Activated CD4-positive, alpha-beta T cell treated with anti-CD3 and anti-CD28 coated beads, Interleukin-2, Interleukin-4, amounts not matched to agents 100 ng/mL and 50 ng/mL, durations not matched to agents 16 hours and 8 hours (primary cell): ENCODE measurements around the gene TRMO.

ENCODE experiments used
- DNase-seq: peaks from one replicate; pipeline ENCODE4 v3.0.0-alpha.2; 2020; ENCODE audit warnings: low spot score

TRMO gene

DNA sequence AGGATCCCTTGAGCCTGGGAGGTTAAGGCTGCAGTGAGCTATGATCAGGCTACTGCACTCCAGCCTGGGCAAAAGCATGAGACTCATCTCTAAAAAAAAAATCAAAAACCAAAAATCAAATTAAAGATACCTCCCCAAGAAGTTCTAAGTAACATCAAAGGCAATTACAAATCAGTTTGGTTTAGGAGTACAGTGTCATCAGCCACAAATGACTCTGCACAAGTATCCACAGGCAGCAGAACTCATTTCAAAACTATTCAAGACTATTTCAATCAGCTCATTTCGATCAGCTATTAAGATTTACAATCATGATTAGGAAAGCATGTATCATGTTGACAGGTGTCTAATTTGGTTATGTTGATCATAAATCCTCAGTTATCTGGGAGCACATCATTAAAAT, 19.1 kb downstream of the TRMO start:
- peak; percentile 65 for DNase-seq

DNA sequence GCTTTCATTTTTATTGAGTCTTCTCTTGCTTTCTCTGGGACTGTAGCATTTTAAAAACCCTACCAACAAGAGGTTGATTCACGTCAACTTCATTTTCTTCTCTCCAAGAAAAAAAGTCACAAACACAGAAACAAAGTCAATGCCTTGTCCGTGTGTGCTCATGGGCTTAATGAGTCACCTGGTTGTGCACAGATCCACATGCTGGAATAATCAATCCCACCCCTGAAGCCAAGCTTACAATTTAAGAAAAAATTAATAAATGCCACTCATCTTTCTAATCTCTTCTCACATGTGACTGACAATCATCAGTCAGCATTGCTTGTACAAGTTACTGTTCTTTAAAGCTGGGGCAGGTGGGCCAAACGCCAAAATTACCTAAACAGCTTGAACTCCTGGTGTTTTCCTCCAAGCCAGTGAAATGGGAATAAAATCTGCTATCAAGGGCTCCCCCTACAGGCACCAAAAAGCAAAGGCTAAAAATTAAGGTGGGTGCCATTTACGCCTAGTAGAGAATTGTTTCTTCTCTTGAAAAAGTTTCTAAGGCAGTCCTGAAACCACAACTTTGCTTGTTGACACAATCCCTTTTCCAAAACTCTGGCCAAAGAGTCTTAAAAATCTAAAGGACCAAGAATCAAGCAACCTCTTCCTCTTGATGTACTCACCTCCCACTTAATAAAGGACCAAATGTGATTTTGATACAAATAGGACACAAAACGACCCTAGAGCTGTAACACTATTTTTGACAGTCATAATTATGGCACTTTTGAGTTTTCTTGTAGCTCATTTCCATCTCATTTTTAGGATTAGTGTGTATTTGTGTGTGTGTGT, 21.3 kb downstream of the TRMO start:
- DNase-seq = peak; percentile 36

DNA sequence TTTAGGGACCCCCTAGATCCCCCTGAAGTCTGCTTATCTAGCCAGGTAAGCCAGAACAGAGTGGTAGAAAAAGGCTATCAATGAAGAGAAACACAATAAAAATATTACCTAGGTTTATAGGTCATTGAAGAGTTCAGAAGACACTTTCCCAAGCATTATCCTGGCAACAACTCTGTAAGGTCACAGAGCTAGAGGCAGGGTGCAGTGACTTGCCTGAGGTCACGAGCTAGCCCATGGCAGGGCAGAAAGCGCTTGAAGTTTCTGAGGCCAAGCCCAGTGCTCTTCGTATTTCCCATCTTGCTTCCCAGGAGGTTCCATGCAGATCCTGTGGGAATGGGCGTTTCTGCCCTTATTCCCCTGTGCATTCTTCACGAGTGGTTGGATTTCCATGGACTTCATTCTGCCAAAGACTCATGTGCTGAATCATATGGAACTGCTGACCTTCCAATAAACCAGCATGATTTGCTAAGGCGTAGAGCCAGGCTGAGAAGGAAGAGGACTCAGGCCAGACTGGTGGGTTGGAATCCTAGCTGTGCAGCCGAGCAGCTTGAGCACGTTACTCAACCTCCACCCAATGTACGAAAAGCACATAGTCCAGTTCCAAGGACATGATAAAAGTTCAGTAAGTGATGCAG, 22.1 kb downstream of the TRMO start:
- no peak for DNase-seq

DNA sequence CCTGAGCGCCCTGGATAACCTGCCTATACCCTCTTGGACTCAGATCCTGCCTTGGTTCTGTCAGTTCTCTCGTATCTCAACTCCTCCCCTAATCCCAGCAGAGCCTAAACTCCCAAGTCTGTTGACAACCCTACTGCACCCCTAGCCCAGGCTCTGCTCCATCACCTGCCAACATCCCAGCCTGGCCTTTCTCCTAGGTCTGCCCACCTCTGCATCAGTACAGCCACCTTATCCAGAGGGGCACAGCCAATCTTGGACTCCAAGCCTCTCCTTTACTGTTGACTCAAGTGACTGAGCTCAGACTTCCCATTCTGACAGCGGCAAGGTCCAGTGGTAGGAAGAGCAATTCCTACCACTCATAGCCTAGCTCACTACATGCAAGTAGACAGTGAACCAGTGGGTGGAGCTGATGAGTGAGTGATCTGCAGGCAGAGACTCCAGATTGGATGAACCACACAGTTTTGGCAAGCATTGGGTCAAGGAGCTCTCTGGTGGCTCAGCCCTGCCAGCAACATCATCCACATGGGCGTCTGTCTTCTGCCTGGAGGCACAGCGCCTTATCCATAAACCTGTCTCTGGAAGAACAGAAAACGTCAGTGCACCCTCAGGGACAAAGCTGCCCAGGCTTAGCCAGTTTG, 26.5 kb downstream of the TRMO start:
- DNase-seq = no peak

DNA sequence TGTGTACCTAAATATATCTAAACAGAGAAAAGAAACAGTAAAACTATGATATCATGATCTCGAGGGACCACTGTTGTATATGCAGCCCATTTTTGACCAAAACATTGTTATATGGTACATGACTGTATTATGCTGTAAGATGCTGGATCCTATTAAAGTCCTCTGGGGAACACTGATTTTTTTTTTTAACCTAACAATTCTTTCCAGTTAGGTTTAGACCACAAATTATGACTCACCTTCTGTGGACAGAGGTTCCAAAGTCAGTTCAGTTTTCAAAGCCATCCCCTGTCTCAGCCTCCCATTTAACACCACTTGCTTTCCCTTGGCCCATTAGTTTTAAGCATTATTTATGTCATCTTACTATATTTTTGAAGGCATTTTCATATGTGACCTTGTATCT, 27.1 kb downstream of the TRMO start:
- DNase-seq = no peak

DNA sequence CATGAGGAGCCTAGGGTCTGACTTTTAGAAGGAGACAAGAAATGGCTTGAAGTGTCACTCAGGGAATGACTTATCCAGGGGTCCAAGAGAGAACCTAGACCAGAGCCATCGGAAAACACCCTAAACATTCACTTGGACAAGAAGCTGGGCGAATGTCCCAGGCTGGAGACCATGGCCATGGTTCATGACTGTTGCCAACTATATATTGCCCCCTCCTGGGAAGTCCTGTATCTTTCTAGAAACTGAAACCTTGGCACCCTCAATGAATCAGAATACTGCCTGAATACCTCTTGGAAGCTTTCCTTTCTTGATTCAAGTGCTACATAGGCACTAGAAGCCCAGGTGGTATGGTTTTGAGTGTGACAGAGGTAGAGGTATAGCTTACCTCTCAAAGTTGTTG, 29.9 kb downstream of the TRMO start:
- DNase-seq = no peak

DNA sequence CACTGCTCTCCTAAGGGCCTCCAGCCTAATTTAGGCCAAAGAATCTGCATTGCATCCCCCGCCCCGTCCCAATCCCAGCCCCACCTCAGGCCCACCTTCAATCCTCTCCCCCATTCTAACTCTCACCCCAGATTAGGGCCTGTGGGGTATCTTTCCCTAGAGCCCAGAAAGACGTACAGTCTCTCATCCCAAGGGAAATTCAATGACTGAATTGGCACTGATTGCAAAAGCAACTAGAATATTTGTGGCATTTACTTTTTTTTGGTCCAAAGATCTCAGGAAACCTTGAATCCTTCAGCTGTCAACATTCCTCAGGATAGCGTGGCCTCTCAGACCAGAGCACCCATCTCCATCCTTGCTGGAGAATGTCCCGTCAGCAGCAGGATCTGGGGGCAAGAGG, 30.6 kb downstream of the TRMO start:
- no peak for DNase-seq

DNA sequence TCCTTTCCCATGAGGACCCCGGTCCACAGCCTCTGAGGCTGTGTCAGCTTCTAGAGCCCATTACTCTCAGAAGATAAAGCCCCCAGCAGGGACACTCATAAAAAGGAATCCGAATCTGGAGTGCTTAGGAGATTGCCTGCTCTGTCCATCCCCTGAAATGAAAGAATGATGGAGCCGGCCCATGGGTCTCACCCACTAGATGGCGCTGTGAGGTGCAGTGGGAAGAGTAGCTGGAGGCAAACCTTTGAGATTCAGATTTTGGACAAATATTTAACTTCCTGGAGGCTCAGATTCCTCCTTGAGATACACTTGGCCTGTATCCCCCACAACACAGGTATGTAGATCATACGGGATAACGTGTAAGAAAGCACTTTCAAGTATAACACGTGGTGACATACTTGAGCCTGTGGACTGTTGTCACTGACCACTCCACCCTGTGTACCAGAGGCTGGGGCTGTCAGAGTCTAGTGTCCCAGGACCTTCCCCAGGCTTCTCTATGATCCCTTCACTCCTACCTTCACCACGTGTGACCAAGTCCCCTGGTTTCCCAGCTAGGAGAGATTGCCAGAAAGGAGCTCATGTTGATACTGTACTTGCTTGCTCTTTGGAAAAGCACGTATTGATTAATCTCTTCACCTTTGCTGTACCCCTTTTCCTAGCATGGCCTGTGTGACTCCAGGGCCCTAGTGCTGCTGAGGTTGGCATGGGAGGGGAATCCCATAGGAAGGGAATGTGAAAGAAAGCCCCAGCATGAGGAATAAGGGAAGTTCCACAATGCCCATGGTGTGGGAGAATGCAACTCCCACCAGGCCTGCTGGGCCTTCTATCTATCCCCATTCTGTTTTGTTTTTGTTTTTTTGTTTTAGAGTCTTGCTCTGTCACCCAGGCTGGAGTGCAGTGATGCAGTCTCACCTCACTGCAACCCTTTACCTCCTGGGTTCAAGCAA, 32.1 kb downstream of the TRMO start:
- peak; percentile 57 for DNase-seq

DNA sequence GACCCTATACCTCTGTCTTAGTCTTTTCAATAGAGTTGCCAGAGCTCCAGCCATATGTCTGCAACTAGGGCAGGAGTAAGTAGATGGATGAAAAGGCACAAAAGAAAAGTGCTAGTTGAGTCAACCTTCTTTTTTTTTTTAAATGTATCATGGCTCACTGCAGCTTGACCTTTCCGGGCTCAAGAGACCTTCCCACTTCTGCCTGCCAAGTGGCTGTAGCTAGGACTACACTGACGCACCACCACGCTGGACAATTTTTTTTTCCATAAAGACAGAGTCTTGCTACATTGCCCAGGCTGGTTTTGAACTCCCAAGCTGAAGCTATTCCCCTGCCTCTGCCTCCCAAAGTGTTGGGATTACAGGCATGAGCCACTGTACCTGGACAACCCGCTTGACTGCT, 42.0 kb downstream of the TRMO start:
- DNase-seq = no peak

DNA sequence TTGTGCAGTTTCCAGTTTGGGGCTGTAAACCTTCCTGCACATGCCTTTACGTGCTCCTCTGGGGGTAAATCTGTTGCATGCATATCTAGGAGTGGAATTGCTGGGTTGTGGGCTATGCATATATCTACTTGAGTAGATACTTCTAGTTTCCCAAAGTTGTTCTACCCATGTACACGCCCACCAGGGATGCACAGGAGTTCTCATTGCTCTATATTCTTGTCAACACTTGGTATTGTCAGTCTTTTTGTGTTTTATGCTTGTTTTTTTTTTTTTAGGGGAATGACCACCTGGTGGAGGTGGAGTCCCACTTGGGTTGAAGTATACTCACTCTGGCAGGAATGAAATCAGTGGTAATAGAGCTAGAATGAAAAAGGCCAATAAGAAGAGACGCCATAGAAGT, 46.2 kb downstream of the TRMO start:
- DNase-seq = no peak

DNA sequence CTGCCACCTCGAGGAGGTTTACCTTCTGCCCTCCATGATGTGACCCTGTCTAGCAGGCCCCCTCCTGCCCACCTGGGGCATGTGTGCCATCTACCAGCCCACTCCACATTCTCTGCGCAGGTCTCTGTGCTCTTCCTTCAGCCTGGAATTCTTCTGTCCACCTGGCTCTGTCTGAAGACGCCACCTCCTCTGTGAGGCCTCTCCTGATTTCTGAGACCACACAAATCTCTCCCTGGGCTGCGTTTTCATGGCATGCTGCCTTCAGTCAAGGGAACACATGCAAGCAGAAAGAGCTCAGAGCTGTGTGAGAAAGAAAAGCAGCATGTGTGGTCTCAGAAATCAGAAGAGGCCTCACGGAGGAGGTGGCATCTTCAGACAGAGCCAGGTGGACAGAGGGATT, 47.2 kb downstream of the TRMO start:
- no peak for DNase-seq

DNA sequence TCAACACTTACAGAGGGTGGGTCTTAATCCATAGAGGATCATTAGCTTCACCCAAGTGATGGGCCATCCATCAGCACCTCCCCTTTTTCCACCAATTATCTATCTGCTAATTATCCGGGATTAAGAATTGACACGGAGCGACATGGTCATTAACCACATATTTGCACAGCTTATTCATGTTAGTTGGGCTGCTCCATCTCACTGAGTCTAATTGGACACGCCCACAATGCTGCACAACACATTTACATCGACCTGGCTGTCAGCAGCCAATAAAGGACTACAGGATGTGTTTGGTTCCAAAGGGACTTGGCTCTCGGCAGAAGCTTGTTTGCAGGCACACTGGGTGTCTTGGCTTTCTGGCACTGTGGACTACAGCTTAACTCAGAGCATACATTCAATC, 47.7 kb downstream of the TRMO start:
- DNase-seq = no peak

DNA sequence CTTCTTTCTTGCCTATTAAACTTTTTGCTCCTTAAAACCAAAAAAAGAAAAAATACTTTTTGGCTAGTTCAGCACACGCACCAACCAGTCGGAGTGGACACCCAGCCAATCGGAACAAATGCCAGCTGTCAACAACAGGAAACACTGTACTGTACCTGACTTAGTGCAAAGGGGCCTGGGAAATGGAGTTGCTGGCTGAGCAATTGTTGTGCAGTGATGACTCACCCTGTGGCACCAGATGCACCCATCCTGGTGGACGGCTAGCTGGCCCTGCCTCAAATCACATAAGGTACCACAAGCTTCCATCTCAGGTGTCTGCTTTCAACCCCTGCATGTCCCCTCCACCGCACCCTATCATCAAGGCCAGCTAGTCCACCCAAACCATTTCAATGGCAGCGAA, 48.4 kb downstream of the TRMO start:
- DNase-seq = no peak

DNA sequence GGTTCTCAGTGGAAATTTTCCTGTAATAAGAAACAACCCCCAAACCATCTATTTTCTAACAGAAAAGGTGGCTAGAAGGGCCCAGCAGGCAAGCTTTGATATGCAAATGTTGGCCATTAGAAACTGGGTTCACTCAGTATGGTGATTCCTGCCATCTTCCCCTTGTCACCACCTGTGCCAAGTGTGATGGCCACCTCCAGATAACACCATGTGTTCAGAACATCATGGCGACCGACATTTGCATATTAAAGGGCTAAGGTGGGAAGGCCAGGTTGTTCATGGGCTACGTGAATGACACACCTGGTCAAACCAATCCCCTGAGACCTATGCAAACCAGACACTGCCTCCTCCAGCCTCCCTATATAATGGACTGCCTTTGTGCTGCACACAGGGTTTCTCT, 48.9 kb downstream of the TRMO start:
- no peak for DNase-seq

DNA sequence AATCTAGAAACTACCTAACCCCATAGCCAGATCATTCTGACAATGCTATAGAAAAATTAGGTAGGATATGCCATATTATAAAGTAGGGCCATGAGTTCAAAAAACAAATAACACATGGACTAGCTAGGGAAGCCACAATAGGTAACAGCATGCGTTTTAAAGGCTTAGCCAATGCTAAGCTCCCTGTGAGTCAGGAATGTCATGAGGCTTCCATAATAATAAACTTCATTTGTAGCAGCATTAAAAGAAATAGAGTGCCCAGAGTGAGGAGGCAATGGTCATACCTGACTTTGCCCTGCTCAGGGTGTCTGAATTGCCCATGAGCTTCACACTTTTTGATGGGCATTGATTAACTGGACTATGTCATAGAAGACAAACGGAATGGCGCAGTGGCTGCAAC, 53.4 kb downstream of the TRMO start:
- no peak for DNase-seq

DNA sequence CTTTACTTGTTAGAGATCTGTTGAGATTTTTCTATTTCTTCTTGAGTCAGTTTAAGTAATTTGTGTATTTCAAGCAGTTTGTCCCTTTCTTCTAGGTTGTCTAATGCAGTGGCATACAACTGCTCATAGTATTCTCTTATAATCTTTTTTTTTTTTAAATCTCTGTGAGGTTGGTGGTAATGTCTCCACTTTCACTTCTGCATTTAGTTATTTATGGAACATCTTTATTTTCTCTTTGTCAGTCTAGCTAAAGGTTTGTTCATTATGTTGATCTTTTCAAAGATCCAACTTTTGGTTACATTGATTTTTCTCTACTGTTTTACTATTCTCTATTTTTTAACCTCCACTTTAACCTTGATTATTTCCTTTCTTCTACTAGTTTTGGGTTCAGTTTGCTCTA, 55.5 kb downstream of the TRMO start:
- DNase-seq = no peak

DNA sequence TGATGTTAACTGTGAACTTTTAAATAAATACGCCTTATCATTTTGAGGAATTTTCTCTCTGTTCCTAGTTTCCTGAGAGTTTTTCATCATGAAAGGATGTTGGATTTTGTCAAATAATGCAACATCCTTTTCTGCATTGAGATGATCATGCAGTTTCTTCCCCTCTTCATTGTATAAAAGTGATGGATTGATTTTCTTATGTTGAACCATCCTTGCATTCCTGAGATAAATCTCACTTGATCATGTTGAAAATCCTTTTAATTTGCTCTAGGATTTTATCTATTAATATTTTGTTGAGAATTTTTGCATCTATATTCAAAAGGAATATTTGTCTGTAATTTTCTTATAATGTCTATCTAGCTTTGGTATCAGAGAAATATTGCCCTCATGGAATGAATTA, 56.0 kb downstream of the TRMO start:
- DNase-seq = no peak

DNA sequence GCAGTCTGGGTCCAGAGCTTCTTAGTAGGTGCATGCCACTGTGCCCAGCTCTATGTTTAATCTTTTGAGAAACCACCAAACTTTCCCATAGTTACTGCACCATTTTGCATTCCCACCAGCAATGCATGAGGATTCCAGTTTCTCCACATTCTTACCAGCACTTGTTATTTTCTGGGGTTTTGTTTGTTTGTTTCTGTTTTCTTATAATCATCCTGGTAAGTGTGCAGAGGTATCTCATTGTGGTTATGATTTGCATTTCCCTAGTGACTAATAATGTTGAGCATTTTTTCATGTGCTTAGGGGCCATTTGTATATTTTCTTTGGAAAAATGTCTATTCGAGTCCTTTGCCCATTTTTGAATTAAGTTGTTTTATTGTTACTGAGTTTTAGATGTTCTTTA, 57.9 kb downstream of the TRMO start:
- no peak for DNase-seq

DNA sequence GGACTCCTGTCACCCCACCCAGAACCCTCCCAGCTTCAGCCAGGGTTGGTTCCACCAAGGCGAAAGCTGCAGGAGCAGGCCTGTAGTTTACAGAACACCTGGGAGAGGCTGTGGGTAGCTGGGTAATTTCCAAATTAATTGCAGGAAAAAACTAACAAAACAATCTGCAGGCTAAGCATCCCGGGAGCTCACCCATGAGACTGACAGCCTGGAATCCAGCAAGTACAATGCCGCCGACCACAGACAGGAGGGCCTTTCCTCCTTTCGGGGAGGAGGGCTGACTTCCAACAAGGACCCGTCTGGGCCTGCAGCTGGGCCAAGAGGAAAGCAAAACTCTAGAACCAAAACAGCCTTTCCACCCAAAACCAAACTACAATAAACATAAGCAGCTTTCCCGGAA, 59.0 kb downstream of the TRMO start:
- no peak for DNase-seq

DNA sequence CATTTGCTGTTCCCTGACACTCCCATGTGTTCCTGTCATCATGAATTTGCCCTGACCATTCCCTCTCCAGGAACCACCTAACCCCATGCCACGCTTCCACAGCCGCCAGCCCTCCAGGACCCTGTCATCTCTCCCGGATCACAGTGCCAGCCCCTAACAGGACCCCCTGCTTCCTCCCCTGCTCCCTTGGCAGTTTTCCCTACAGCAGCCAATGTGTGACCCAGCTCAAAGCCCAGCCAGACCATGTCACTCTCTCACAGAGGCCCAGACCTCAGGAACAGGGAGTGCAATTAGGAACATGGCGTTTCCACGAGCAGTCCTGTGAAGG, 61.2 kb downstream of the TRMO start:
- DNase-seq = no peak

DNA sequence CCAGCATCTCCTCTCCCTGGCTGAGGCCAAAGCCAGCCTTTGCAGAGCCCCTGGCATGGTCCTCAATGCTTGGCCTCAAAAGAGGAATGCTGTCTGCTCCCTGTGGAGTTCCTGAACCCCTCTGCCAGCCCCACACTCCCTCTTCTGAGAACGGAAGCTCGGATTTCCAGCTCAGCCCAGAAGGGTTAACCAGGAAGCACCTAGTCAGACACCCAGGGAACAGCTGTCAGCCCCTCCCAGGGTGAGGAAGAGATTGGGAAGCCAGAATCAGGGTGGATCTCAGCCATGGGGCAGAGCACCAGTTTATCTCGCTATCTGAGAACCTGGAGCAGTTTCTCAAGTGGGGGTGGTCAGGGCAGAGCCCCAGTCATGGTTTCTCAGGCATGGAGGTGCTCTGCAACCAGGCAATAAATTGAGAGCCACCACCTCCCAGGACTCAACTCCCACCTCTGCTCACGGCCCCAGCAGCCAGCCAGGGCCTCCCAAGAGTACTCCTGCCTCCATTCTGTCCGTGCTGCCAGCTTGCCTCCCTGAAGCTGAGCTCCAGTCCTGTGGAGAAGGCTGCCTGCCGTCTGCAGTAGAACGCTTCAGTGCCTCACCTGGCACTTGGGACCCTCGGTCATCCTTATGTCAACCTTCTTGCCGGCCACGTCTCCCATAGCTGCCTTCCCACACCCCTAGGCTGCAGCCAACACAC, 61.7 kb downstream of the TRMO start:
- no peak for DNase-seq

DNA sequence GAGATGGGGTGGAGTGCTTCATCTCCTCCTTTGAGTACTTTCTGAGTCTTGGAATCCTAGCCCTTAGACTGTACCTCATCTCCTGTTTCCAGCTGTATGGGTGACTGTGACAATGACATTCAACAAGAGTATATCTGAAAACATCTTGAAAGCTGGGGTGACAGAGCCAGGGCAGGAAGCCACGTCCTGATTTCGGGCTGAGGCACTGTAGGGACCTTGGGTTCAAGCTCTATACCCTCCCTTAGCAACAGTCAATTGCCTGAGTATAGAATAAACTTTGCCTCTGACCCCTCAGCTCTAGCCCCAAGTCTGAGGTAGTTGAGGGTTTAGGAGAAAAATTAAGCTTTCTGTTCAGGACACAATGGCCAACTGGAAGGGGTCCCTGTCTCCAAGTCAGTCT, 63.0 kb downstream of the TRMO start:
- DNase-seq = no peak
